ENCODE measurements around the gene FRZB.

FRZB gene

GRCh38 chr2:182866095-182866460 is 359 bp downstream of the FRZB start:
- Histone ChIP-seq H3K4me1 (ENCODE audit: control insufficient read depth in 2 of 2, insufficient read depth in 1 of 2, low read depth in 1 of 2, low read length in 2 of 2) (peaks cover 7 to 15% of the 10 kb centered on the region in 2 donors), H3K23ac (ENCODE audit: low read depth, low read length, poor library complexity) (peak overlapping the region; percentile 92), H3K9ac (ENCODE audit: low read depth, low read length, poor library complexity) (peak overlapping the region; percentile 99), H2BK15ac (ENCODE audit: low read length) (peak overlapping the region; percentile 96), H3K36me3 (replicated peaks in 1 of 2; ENCODE audit: control insufficient read depth in 2 of 2, insufficient read depth in 2 of 2, low read length in 2 of 2) (no peaks in the 10 kb centered on the region), H2AFZ (ENCODE audit: low read length) (peak overlapping the region; percentile 87), H2BK120ac (ENCODE audit: low read depth, low read length) (no peak overlapping the region), H3K27ac (replicated peaks; ENCODE audit: low read length) (peak overlapping the region; percentile 93), H3K4ac (ENCODE audit: low read length) (peak overlapping the region; percentile 77), H2BK12ac (ENCODE audit: low read length) (peak overlapping the region; percentile 80), H3K18ac (ENCODE audit: low read length) (peak overlapping the region; percentile 86), H2BK5ac (ENCODE audit: low read length) (peak overlapping the region; percentile 95), H2AK5ac (ENCODE audit: low read depth, low read length) (peak overlapping the region; percentile 77), H4K8ac (ENCODE audit: low read depth, low read length) (no peak overlapping the region), H3K27me3 (ENCODE audit: control insufficient read depth in 3 of 3, insufficient read depth in 3 of 3, low read depth in 1 of 3, low read length in 3 of 3) (peaks cover 0 to 16% (median 0%) of the 10 kb centered on the region in 3 experiments), H3K4me3 (ENCODE audit: low read length in 2 of 2) (peak overlapping the region; percentile 42 to 85), H3K4me2 (ENCODE audit: insufficient read depth, low read length, poor library complexity, severe bottlenecking) (peak overlapping the region; percentile 81), H3K14ac (ENCODE audit: low read length) (peak overlapping the region; percentile 99), H3K79me1 (ENCODE audit: low read depth, low read length) (peaks cover 4% of the 10 kb centered on the region), H3K9me3 (replicated peaks in 1 of 2; ENCODE audit: control insufficient read depth in 2 of 2, insufficient read depth in 1 of 2, low read depth in 1 of 2, low read length in 2 of 2) (no peaks in the 10 kb centered on the region), H4K91ac (ENCODE audit: low read depth, low read length, poor library complexity) (peak overlapping the region; percentile 41)
- no peak for DNase-seq (ENCODE audit: low spot score)
- no CpG with 5 or more reads among the region's 19 CpGs for WGBS, 2 donors (ENCODE audit: extremely low coverage in 2 of 2, insufficient read length in 2 of 2, insufficient replicate concordance in 1 of 2)

- Histone ChIP-seq H2BK120ac (ENCODE audit: low read depth, low read length) (no peak overlapping the region), H3K36me3 (replicated peaks in 1 of 2; ENCODE audit: control insufficient read depth in 2 of 2, insufficient read depth in 2 of 2, low read length in 2 of 2) (no peaks in the 10 kb centered on the region), H3K14ac (ENCODE audit: low read length) (no peak overlapping the region), H2AFZ (ENCODE audit: low read length) (no peak overlapping the region), H4K91ac (ENCODE audit: low read depth, low read length, poor library complexity) (no peak overlapping the region), H3K4me1 (ENCODE audit: control insufficient read depth in 2 of 2, insufficient read depth in 1 of 2, low read depth in 1 of 2, low read length in 2 of 2) (peaks cover 9 to 15% of the 10 kb centered on the region in 2 donors), H3K79me1 (ENCODE audit: low read depth, low read length) (peaks cover 4% of the 10 kb centered on the region), H3K4me3 (ENCODE audit: low read length in 2 of 2) (peak overlapping the region in 1 of 2 donors; percentile 85), H2BK12ac (ENCODE audit: low read length) (no peak overlapping the region), H3K4ac (ENCODE audit: low read length) (no peak overlapping the region), H3K4me2 (ENCODE audit: insufficient read depth, low read length, poor library complexity, severe bottlenecking) (peak overlapping the region; percentile 38), H3K27me3 (ENCODE audit: control insufficient read depth in 3 of 3, insufficient read depth in 3 of 3, low read depth in 1 of 3, low read length in 3 of 3) (peaks cover 0 to 16% (median 0%) of the 10 kb centered on the region in 3 experiments), H3K9ac (ENCODE audit: low read depth, low read length, poor library complexity) (no peak overlapping the region), H2AK5ac (ENCODE audit: low read depth, low read length) (no peak overlapping the region), H2BK5ac (ENCODE audit: low read length) (no peak overlapping the region), H3K27ac (replicated peaks; ENCODE audit: low read length) (no peak overlapping the region), H3K9me3 (replicated peaks in 1 of 2; ENCODE audit: control insufficient read depth in 2 of 2, insufficient read depth in 1 of 2, low read depth in 1 of 2, low read length in 2 of 2) (no peaks in the 10 kb centered on the region), H4K8ac (ENCODE audit: low read depth, low read length) (no peak overlapping the region), H3K18ac (ENCODE audit: low read length) (no peak overlapping the region), H3K23ac (ENCODE audit: low read depth, low read length, poor library complexity) (no peak overlapping the region), H2BK15ac (ENCODE audit: low read length) (no peak overlapping the region)
- no peak for DNase-seq (ENCODE audit: low spot score)
- no CpG with 5 or more reads among the region's 4 CpGs for WGBS, 2 donors (ENCODE audit: extremely low coverage in 2 of 2, insufficient read length in 2 of 2, insufficient replicate concordance in 1 of 2)
These were observed 1.4 kb downstream of the FRZB start for GRCh38 chr2:182864949-182865570.

- Histone ChIP-seq H2AFZ (ENCODE audit: low read length) (no peak overlapping the region), H3K36me3 (replicated peaks in 1 of 2; ENCODE audit: control insufficient read depth in 2 of 2, insufficient read depth in 2 of 2, low read length in 2 of 2) (no peaks in the 10 kb centered on the region), H2BK120ac (ENCODE audit: low read depth, low read length) (no peak overlapping the region), H3K9ac (ENCODE audit: low read depth, low read length, poor library complexity) (no peak overlapping the region), H3K18ac (ENCODE audit: low read length) (no peak overlapping the region), H2BK12ac (ENCODE audit: low read length) (no peak overlapping the region), H2BK15ac (ENCODE audit: low read length) (no peak overlapping the region), H3K4me2 (ENCODE audit: insufficient read depth, low read length, poor library complexity, severe bottlenecking) (peak overlapping the region; percentile 51), H3K23ac (ENCODE audit: low read depth, low read length, poor library complexity) (no peak overlapping the region), H4K91ac (ENCODE audit: low read depth, low read length, poor library complexity) (no peak overlapping the region), H3K4me1 (ENCODE audit: control insufficient read depth in 2 of 2, insufficient read depth in 1 of 2, low read depth in 1 of 2, low read length in 2 of 2) (peaks cover 7 to 14% of the 10 kb centered on the region in 2 donors), H3K79me1 (ENCODE audit: low read depth, low read length) (peaks cover 4% of the 10 kb centered on the region), H3K4me3 (ENCODE audit: low read length in 2 of 2) (no peak overlapping the region), H4K8ac (ENCODE audit: low read depth, low read length) (no peak overlapping the region), H3K27me3 (ENCODE audit: control insufficient read depth in 3 of 3, insufficient read depth in 3 of 3, low read depth in 1 of 3, low read length in 3 of 3) (peaks cover 0 to 16% (median 0%) of the 10 kb centered on the region in 3 experiments), H3K4ac (ENCODE audit: low read length) (no peak overlapping the region), H3K14ac (ENCODE audit: low read length) (no peak overlapping the region), H2BK5ac (ENCODE audit: low read length) (no peak overlapping the region), H3K9me3 (replicated peaks in 1 of 2; ENCODE audit: control insufficient read depth in 2 of 2, insufficient read depth in 1 of 2, low read depth in 1 of 2, low read length in 2 of 2) (no peaks in the 10 kb centered on the region), H3K27ac (replicated peaks; ENCODE audit: low read length) (no peak overlapping the region), H2AK5ac (ENCODE audit: low read depth, low read length) (no peak overlapping the region)
- DNase-seq (ENCODE audit: low spot score): no peak
These were observed 2.8 kb downstream of the FRZB start for GRCh38 chr2:182863642-182864041.

- no peak overlapping the region for H4K8ac ChIP-seq (ENCODE audit: low read depth, low read length)
- no peak overlapping the region for H2AK5ac ChIP-seq (ENCODE audit: low read depth, low read length)
- H2BK15ac ChIP-seq (ENCODE audit: low read length): no peak overlapping the region
- H3K4me1 ChIP-seq (ENCODE audit: control insufficient read depth in 2 of 2, insufficient read depth in 1 of 2, low read depth in 1 of 2, low read length in 2 of 2): peaks cover 3 to 7% of the 10 kb centered on the region in 2 donors
- no peak overlapping the region for H2BK120ac ChIP-seq (ENCODE audit: low read depth, low read length)
- H3K36me3 ChIP-seq (replicated peaks in 1 of 2; ENCODE audit: control insufficient read depth in 2 of 2, insufficient read depth in 2 of 2, low read length in 2 of 2): peaks cover 0 to 3% of the 10 kb centered on the region in 2 donors
- H3K27ac ChIP-seq (replicated peaks; ENCODE audit: low read length): no peak overlapping the region
- no CpG with 5 or more reads among the region's 5 CpGs for WGBS, 2 donors (ENCODE audit: extremely low coverage in 2 of 2, insufficient read length in 2 of 2, insufficient replicate concordance in 1 of 2)
- H3K27me3 ChIP-seq (ENCODE audit: control insufficient read depth in 3 of 3, insufficient read depth in 3 of 3, low read depth in 1 of 3, low read length in 3 of 3): peaks cover 0 to 16% (median 0%) of the 10 kb centered on the region in 3 experiments
- peaks cover 4% of the 10 kb centered on the region for H3K79me1 ChIP-seq (ENCODE audit: low read depth, low read length)
- H2AFZ ChIP-seq (ENCODE audit: low read length): no peak overlapping the region
- no peak overlapping the region for H3K4me2 ChIP-seq (ENCODE audit: insufficient read depth, low read length, poor library complexity, severe bottlenecking)
- H2BK12ac ChIP-seq (ENCODE audit: low read length): no peak overlapping the region
- no peak for DNase-seq (ENCODE audit: low spot score)
- no peaks in the 10 kb centered on the region for H3K9me3 ChIP-seq (replicated peaks in 1 of 2; ENCODE audit: control insufficient read depth in 2 of 2, insufficient read depth in 1 of 2, low read depth in 1 of 2, low read length in 2 of 2)
- no peak overlapping the region for H3K14ac ChIP-seq (ENCODE audit: low read length)
- H3K23ac ChIP-seq (ENCODE audit: low read depth, low read length, poor library complexity): no peak overlapping the region
- no peak overlapping the region for H3K18ac ChIP-seq (ENCODE audit: low read length)
- no peak overlapping the region for H2BK5ac ChIP-seq (ENCODE audit: low read length)
- H3K4ac ChIP-seq (ENCODE audit: low read length): no peak overlapping the region
- H4K91ac ChIP-seq (ENCODE audit: low read depth, low read length, poor library complexity): no peak overlapping the region
- H3K4me3 ChIP-seq (ENCODE audit: low read length in 2 of 2): no peak overlapping the region
- no peak overlapping the region for H3K9ac ChIP-seq (ENCODE audit: low read depth, low read length, poor library complexity)
These were observed 4.3 kb downstream of the FRZB start for GRCh38 chr2:182862091-182862490.
